A549 (cell line): ENCODE results near the gene TBC1D8. TPM values are rescaled to one million over a fixed set of nuclear protein-coding genes. Genes with fewer than 3 reads are reported as not detected.

ENCODE experiments used
- ATAC-seq, 2 experiments: fragments of 200-7000 bp in 1 of 2; fragments of >200 bp in 1 of 2; cut with Nextera tagmentation in 1 of 2; cut with Tn5 transposase in 1 of 2; 3 replicates each; pipeline versions ENCODE4 v1.8.0 to v1.9.1; 2018 to 2020; ENCODE audit warnings: mild to moderate bottlenecking in 1 of 2, moderate library complexity in 1 of 2
- CTCF ChIA-PET: fragments of 300-600 bp; sonication (Branson Sonifier 250); formaldehyde crosslinking; extraction: SDS; loops from one replicate; lab custom pipeline; 2021; ENCODE audit warnings: antibody characterized with exemption, inconsistent platforms; lab: Yijun Ruan, JAX
- POLR2A ChIA-PET: fragments of 350-600 bp; formaldehyde crosslinking; extraction: SDS; loops from one replicate; lab custom pipeline; 2021; ENCODE audit warnings: antibody characterized with exemption, inconsistent platforms; lab: Yijun Ruan, JAX
- DNase-seq, 2 experiments: peaks; one replicate each; pipeline versions ENCODE4 v3.0.0 to v3.0.0-alpha.2; 2011 to 2016; ENCODE audit warnings: low read depth in 1 of 2, low spot score in 1 of 2
- FAIRE-seq: peaks from 2 replicates; lab custom pipeline; 2011; peaks lifted over from hg19 to GRCh38; lab: Jason Lieb, UNC
- H3K27ac ChIP-seq, 2 experiments: fragments of >200 bp; sonication (Bioruptor Twin); formaldehyde crosslinking; 3 replicates each; pipeline ENCODE4 v1.5.1; 2016 to 2017
- H3K4me1 ChIP-seq: fragments of >200 bp; sonication (Bioruptor Twin); formaldehyde crosslinking; 3 replicates; pipeline ENCODE4 v1.6.1; 2016
- H3K4me2 ChIP-seq: fragments of >200 bp; sonication (Bioruptor Twin); formaldehyde crosslinking; 3 replicates; pipeline ENCODE4 v1.6.1; 2016
- H3K4me3 ChIP-seq: fragments of >200 bp; sonication (Bioruptor Twin); formaldehyde crosslinking; 3 replicates; pipeline ENCODE4 v1.5.1; 2016
- H3K9me3 ChIP-seq: fragments of >200 bp; sonication (Bioruptor Twin); formaldehyde crosslinking; 3 replicates; pipeline ENCODE4 v1.6.1; 2016
- BCL3 ChIP-seq: fragments of >200 bp; sonication (Bioruptor Twin); formaldehyde crosslinking; IDR thresholded peaks from 3 replicates; pipeline ENCODE4 v1.6.1; 2016
- CBX2 ChIP-seq: fragments of 200-600 bp; sonication (generic); IDR thresholded peaks from 2 replicates; pipeline ENCODE4 v1.6.1; 2016; ENCODE audit warnings: low read depth, mild to moderate bottlenecking, borderline replicate concordance
- CEBPB ChIP-seq, 2 experiments: fragments of >200 bp in 1 of 2; sonication (Bioruptor Twin) in 1 of 2; formaldehyde crosslinking in 1 of 2; IDR thresholded peaks; 2 replicates each; pipeline ENCODE4 v1.6.1; 2012 to 2016
- CHD4 ChIP-seq: fragments of 200-600 bp; sonication (generic); IDR thresholded peaks from 2 replicates; pipeline ENCODE4 v1.6.1; 2016; ENCODE audit warnings: antibody characterized with exemption, mild to moderate bottlenecking, borderline replicate concordance
- EHF ChIP-seq: fragments of 250-450 bp; sonication (Bioruptor Pico); IDR thresholded peaks from 2 replicates; pipeline ENCODE4 v1.5.0; 2020; ENCODE audit warnings: mild to moderate bottlenecking
- ESRRA ChIP-seq: fragments of 150-350 bp; IDR thresholded peaks from 2 replicates; pipeline ENCODE4 v1.6.1; 2014; ENCODE audit warnings: mild to moderate bottlenecking, low read length, borderline replicate concordance
- FOSB ChIP-seq: fragments of 250-450 bp; sonication (Bioruptor Pico); IDR thresholded peaks from 2 replicates; pipeline ENCODE4 v1.5.0; 2020; ENCODE audit warnings: mild to moderate bottlenecking, moderate library complexity
- GATA3 ChIP-seq: IDR thresholded peaks from 2 replicates; pipeline ENCODE4 v1.6.1; 2012; ENCODE audit warnings: borderline replicate concordance
- HES2 ChIP-seq: fragments of >200 bp; sonication (Bioruptor Twin); formaldehyde crosslinking; IDR thresholded peaks from 2 replicates; pipeline ENCODE4 v1.6.1; 2016
- HMGXB4 ChIP-seq: fragments of 250-450 bp; sonication (Bioruptor Pico); IDR thresholded peaks from 2 replicates; pipeline ENCODE4 v1.5.0; 2021; ENCODE audit warnings: mild to moderate bottlenecking, moderate library complexity, borderline replicate concordance
- HOXA7 ChIP-seq: fragments of 250-450 bp; sonication (Bioruptor Pico); IDR thresholded peaks from 2 replicates; pipeline ENCODE4 v1.5.0; 2020; ENCODE audit warnings: mild to moderate bottlenecking, moderate library complexity
- HOXB5 ChIP-seq: fragments of 250-450 bp; sonication (Bioruptor Pico); IDR thresholded peaks from 2 replicates; pipeline ENCODE4 v1.5.0; 2020; ENCODE audit warnings: mild to moderate bottlenecking, moderate library complexity
- JUN ChIP-seq, 2 experiments: fragments of >200 bp; sonication (Bioruptor Twin); formaldehyde crosslinking; IDR thresholded peaks; 2 replicates in 1 of 2; 3 replicates in 1 of 2; pipeline ENCODE4 v1.6.1; 2016 to 2017
- JUNB ChIP-seq: fragments of >200 bp; sonication (Bioruptor Twin); formaldehyde crosslinking; IDR thresholded peaks from 2 replicates; pipeline ENCODE4 v1.6.1; 2016
- KDM1A ChIP-seq: fragments of 200-600 bp; sonication (generic); IDR thresholded peaks from 2 replicates; pipeline ENCODE4 v1.6.1; 2016; ENCODE audit warnings: low read depth, mild to moderate bottlenecking
- KDM5A ChIP-seq: fragments of 200-600 bp; sonication (generic); IDR thresholded peaks from 2 replicates; pipeline ENCODE4 v1.6.1; 2016; ENCODE audit warnings: antibody characterized with exemption, mild to moderate bottlenecking
- MAFK ChIP-seq: fragments of 450-650 bp; IDR thresholded peaks from 2 replicates; pipeline ENCODE4 v1.6.1; 2014; ENCODE audit not compliant: partially characterized antibody
- MAZ ChIP-seq: fragments of 150-350 bp; IDR thresholded peaks from 2 replicates; pipeline ENCODE4 v1.6.1; 2014; ENCODE audit warnings: antibody characterized with exemption, low read depth, low read length, borderline replicate concordance
- MYC ChIP-seq: IDR thresholded peaks from 2 replicates; pipeline ENCODE4 v1.6.1; 2012; ENCODE audit warnings: mild to moderate bottlenecking, inconsistent platforms, low read length, improper control_type of control experiment, borderline replicate concordance
- NPAS2 ChIP-seq: fragments of 250-450 bp; sonication (Bioruptor Pico); IDR thresholded peaks from 2 replicates; pipeline ENCODE4 v1.8.0; 2022; ENCODE audit warnings: mild to moderate bottlenecking, moderate library complexity, borderline replicate concordance
- POLR2A ChIP-seq: IDR thresholded peaks from 2 replicates; pipeline ENCODE4 v1.6.1; 2012; ENCODE audit warnings: mild to moderate bottlenecking, low read length
- RARB ChIP-seq: fragments of 250-450 bp; sonication (Bioruptor Pico); IDR thresholded peaks from 2 replicates; pipeline ENCODE4 v1.8.0; 2021; ENCODE audit warnings: mild to moderate bottlenecking, moderate library complexity
- RFX5 ChIP-seq: fragments of 450-650 bp; IDR thresholded peaks from 2 replicates; pipeline ENCODE4 v1.7.1; 2014; ENCODE audit warnings: antibody characterized with exemption, mild to moderate bottlenecking, moderate library complexity
- RNF2 ChIP-seq: fragments of 200-600 bp; sonication (generic); IDR thresholded peaks from 2 replicates; pipeline ENCODE4 v1.6.1; 2016; ENCODE audit warnings: low read depth, mild to moderate bottlenecking, antibody characterized with exemption, moderate library complexity, borderline replicate concordance
- SMC3 ChIP-seq: fragments of >200 bp; sonication (Bioruptor Twin); formaldehyde crosslinking; IDR thresholded peaks from 3 replicates; pipeline ENCODE4 v1.6.1; 2018; ENCODE audit warnings: inconsistent platforms
- TP53 ChIP-seq: fragments of 250-450 bp; sonication (Bioruptor Pico); IDR thresholded peaks from 2 replicates; pipeline ENCODE4 v1.5.0; 2021; ENCODE audit warnings: mild to moderate bottlenecking, moderate library complexity
- WGBS: methylation state at CpG from one replicate; pipeline ENCODE4 v1.1.6; 2017; ENCODE audit errors: missing lambda C conversion rate; 5-methylcytosine and 5-hydroxymethylcytosine counted together
- polyA plus RNA-seq, 4 experiments: library from polyadenylated mRNA; depleted of rRNA in 3 of 4; stranded (reverse); fragments of >200 nt; fragmentation: RNase III in 1 of 4; extraction: RNeasy Plus Mini Kit Qiagen cat#74134 plus additional on column Dnase treatment in 1 of 4; gene quantifications; 2 replicates in 3 of 4; 3 replicates in 1 of 4; pipeline ENCODE4 v1.2.3, GENCODE V29; 2011 to 2017
- TF ChIP-seq, protein P1 (sequence below): IDR thresholded peaks from 2 replicates; pipeline ENCODE4 v1.6.1; 2012

TBC1D8 gene
- polyA plus RNA-seq, 2 of the 4 experiments (the other 2 are of a cell fraction) = 35.3 to 107 TPM

DNA sequence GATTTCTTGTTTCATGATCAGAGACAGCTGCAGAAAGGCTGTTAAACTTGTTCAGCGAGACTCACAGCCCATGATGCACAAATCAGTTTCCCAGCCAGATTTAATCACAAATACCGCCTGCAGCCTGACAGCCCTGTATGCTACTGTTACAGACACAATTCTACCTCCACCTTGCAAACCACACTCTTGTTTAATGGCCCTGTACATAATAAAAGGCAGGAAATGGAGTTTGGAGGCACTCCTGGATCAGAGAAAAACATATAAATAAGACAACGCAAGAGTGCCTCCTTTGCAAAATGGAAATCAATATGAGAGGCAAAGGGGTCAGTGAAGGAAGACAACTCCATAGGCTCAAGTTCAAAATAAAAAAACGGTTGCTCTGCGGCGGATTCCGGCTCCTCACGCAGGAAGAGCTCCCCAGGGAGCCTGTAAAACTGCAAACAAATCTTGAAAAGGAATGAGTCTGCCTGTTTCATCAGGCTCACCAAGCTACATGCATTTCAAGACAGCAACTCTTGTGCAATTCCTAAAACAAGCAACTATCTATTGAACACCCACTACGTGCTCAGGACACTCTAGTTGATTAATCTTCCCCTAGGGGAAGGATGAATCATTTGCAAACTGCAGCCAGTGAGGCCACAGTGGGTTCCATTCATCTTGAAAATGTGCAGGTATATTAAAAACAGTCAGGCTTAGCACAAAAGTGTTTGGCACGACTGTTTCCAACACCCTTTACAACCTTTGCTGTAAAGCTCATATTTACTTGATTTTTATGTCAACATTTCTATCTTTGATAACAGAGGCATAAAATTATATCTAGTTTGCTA is 37.5 kb downstream of the TBC1D8 start (continued):
- no peak for TF ChIP-seq TP53 (CRISPR knock-in tag)
- TF ChIP-seq MYC = no peak
- TF ChIP-seq HOXB5 = peak; percentile 74; the same call in 1 of the 2 replicates
- TF ChIP-seq HMGXB4 (CRISPR knock-in tag) = no peak
- TF ChIP-seq POLR2A = no peak
- TF ChIP-seq CHD4 = no peak
- 0 out of 2 replicates have a peak, but pooled peaks have one; percentile 30 for TF ChIP-seq HOXA7 (CRISPR knock-in tag)
- TF ChIP-seq EHF (CRISPR knock-in tag) = no peak
- peak; percentile 93 for TF ChIP-seq GATA3
- TF ChIP-seq HES2 = peak; percentile 92
- no peak for TF ChIP-seq NPAS2
- TF ChIP-seq KDM1A = no peak
- TF ChIP-seq ESRRA = no peak
- TF ChIP-seq CEBPB (IDR thresholded peaks at IDR 0.05) = peak; percentile 99 to 100
- TF ChIP-seq SMC3 = peak; percentile 54
- peak; percentile 94; the same call in 2 of the 3 replicates for TF ChIP-seq BCL3
- peak; percentile 95 for TF ChIP-seq JUNB
- TF ChIP-seq JUN (IDR thresholded peaks at IDR 0.05) = peak; percentile 98
- no peak for TF ChIP-seq RARB (CRISPR knock-in tag)
- TF ChIP-seq, protein P1, sequence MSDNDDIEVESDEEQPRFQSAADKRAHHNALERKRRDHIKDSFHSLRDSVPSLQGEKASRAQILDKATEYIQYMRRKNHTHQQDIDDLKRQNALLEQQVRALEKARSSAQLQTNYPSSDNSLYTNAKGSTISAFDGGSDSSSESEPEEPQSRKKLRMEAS = peak; percentile 87
- TF ChIP-seq, all 56 proteins: peak for 16

DNA sequence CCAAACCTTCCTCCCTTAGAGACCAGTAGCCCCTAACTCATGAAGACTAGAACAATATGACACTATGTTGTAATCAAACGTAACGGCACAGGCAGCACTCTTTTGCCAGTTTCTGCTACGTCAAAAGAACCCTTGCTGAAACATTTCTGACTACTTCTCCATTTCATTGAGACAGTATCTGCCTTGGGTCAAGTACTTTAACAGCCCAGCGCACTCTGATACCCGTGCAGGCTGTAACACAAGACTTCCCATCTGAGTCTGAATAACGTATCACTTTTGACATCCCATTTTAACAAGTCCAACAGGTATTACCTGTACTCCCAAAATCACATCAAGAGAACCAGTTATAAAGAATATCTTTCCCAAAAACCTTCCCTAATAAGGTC is 38.4 kb downstream of the TBC1D8 start:
- no peak for FAIRE-seq
- WGBS = 89% methylated on average over 6 of the region's 6 CpGs
- Histone ChIP-seq H3K4me1 (peaks cover 96% of the 10 kb centered on the region), H3K27ac (peak overlapping the region; percentile 89 to 91), H3K4me3 (no peak overlapping the region), H3K4me2 (peak overlapping the region; percentile 77), H3K9me3 (no peaks in the 10 kb centered on the region)
- ChIA-PET POLR2A (no interaction called here), CTCF (interaction anchor here (0.8 to 1.5 kb wide), 2 partner anchors 8 to 40 kb away, joined by 3 to 6 read pairs; no protein-coding TSS in a partner anchor)
- ATAC-seq = no peak
- TF ChIP-seq MAFK (no peak), MAZ (no peak), FOSB (CRISPR knock-in tag) (no peak), RARB (CRISPR knock-in tag) (no peak), RNF2 (no peak), RFX5 (no peak), KDM5A (no peak), CBX2 (no peak)
- DNase-seq = no peak
